GM21786 (cell line): ENCODE results near the gene NBEA.
"Not testable (repeated sequence)": the region's sequence is repeated elsewhere in the genome, so short reads cannot be mapped to it uniquely, and the experiment has no call there.

Source experiments
- ATAC-seq: cut with Tn5 transposase; IDR thresholded peaks from one replicate; pipeline ENCODE4 v1.9.1; 2021; ENCODE audit not compliant: unreplicated experiment

Gene NBEA

GRCh38 chr13:35055705-35056104 is 113.6 kb downstream of the NBEA start:
- ATAC-seq = no peak

DNA sequence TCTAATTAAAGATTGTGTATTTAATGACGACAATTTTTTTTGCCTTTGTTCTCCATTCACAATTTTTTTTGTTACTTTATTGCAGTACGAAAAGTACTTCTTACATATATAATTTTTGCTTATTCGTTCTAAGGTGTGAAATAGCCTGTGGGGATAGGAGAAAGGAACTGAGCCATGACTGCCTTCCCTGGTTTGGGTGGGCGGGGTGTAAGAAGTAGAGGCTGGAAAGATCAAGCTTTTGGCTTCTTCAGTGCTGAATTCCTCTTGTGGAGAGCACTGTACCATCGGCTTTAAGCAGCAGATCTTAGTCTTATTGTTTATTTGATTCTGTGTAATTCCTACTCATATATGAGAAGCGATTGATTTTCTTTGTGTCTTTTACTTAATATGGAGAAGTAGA is 115.8 kb downstream of the NBEA start:
- no peak for ATAC-seq

GRCh38 chr13:35058585-35058984 is 116.5 kb downstream of the NBEA start:
- not testable (repeated sequence) for ATAC-seq

DNA sequence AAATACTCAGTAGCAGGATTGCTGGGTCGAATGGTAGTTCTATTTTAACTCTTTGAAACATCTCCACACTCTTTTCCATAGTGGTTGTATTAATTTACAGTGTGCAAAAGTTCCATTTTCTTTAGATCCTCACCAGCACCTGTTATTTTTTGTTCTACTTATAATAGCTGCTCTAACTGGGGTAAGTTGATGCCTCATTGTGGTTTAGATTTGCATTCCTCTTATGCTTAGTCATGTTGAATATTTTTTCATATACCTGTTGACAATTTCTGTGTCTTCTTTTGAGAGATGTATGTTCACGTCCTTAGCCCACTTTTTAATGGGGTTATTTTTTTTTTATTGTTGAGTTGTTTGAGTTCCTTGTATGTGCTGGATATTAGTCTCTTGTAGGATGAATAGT is 144.6 kb downstream of the NBEA start:
- no peak for ATAC-seq

DNA sequence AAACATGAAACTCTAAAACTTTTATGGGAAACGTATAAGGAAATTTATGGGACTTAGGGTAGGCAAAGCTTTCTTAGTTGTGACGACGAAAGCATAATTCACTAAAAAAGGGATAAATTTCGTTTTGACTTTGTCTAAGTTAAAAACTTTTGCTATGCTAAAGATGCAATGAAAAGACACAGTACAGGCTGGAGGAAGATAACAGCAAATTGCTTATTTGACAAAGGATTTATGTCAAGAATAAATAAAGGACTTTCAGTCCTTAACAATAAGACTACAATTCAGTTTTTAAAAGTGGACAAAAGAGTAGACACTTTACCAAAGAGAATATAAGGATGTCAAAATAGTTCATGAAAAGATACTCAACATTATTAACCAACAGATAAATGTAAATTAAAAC is 150.2 kb downstream of the NBEA start:
- no peak for ATAC-seq

- no peak for ATAC-seq
Observed at GRCh38 chr13:35092751-35093150, 150.7 kb downstream of the NBEA start.

- ATAC-seq = no peak
Observed at GRCh38 chr13:35093356-35093755, 151.3 kb downstream of the NBEA start.

GRCh38 chr13:35106771-35107170 is 164.7 kb downstream of the NBEA start:
- not testable (repeated sequence) for ATAC-seq

DNA sequence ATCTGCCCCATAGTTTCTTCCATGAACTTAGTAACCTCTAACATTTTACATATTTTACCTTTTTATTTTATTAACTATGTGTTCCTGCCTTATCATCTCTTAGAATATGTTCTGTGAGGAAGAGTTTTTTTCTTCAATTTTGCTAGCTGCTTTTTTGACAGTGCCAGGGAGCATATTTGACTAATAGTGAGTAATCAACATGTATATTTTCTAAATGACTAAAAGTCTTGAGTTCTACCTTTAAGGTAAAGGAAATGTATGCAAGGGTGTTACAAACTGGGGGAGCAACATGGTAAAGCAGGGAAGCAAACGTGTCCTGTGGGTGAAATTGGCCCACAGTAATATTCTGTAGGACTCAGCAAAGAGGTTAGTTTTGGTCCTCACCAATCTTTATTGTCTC is 165.5 kb downstream of the NBEA start:
- ATAC-seq = no peak

- ATAC-seq = not testable (repeated sequence)
Observed at GRCh38 chr13:35113612-35114011, 171.5 kb downstream of the NBEA start.

DNA sequence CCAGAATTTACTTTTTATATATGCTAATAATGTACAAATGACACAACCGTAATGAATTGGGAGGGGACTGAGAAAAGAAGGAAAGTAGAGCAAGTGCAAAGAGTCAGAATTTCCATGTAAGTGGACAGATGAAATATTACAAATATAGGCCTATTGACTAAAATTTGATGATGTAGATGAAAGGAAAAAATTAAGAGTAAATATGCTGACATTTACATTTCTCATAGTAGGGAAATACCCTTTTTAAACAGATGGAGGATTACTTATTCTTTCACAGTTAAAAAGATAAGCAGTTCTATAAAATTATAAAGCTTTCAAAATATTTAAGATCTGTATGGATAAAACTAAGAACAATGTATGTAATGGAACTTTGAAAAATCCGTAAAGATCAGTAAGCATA is 185.4 kb downstream of the NBEA start:
- ATAC-seq = no peak

GRCh38 chr13:35129500-35129899 is 187.4 kb downstream of the NBEA start:
- ATAC-seq = no peak

DNA sequence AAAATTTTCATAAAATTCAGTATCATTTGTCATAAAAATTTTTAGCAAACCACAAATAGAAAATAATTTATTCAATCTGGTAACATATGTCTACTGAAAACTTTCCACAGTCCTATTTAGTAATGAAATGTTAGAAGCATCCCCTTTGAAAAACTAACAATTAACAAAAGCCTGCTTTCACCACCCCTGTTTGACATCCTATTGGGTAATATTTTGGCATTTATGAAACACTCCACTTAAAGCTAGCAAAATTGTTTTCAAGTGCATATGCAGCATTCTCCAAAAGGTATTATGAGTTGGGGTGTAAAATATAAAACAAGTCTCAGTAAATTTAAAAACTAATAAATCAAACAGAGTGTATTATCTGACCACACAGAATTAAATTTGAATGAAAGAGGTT is 189.4 kb downstream of the NBEA start:
- no peak for ATAC-seq

- no peak for ATAC-seq
Observed at GRCh38 chr13:35136585-35136984, 194.5 kb downstream of the NBEA start.

GRCh38 chr13:35139591-35139990 is 197.5 kb downstream of the NBEA start:
- no peak for ATAC-seq

- ATAC-seq = no peak
Observed at GRCh38 chr13:35140321-35140720, 198.3 kb downstream of the NBEA start.

GRCh38 chr13:35140831-35141230 is 198.8 kb downstream of the NBEA start:
- ATAC-seq = no peak

GRCh38 chr13:35143123-35143522 is 201.1 kb downstream of the NBEA start:
- no peak for ATAC-seq

- ATAC-seq = no peak
Observed at GRCh38 chr13:35144166-35144890, 202.3 kb downstream of the NBEA start.

GRCh38 chr13:35146686-35147085 is 204.6 kb downstream of the NBEA start:
- ATAC-seq = no peak

DNA sequence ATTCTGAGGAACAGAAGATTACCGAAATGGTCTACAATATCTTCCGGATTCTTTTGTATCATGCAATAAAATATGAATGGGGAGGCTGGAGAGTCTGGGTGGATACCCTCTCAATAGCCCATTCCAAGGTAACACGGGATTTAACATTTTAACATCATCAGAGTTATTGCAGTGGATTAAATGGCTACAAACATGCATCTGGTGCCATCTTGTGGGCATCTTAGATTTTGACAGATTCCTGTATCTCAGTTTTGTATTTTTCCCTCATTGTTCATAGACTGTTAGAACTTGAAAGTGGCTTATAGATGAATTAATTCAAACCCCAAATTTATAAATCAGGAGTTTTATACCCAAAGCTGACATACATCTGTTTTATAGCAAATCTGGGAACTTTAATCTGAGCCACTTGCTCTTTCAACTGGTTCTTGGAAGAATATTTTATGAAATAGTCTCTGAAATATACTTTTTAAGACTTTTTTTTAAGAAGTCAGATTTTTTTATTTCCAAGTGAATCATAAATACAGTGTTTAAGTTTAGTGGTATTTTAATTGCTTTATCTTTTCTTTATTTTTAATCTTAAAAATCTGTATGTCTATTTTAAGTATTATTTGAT is 215.2 kb downstream of the NBEA start:
- peak; percentile 61 for ATAC-seq

DNA sequence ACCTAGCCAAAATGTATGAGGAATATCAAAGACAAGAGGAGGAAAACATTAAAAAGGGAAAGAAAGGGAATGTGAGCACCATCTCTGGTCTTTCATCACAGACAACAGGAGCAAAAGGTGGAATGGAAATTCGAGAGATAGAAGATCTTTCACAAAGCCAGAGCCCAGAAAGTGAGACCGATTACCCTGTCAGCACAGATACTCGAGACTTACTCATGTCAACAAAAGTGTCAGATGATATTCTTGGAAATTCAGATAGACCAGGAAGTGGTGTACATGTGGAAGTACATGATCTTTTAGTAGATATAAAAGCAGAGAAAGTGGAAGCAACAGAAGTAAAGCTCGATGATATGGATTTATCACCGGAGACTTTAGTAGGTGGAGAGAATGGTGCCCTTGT is 217.0 kb downstream of the NBEA start:
- ATAC-seq = no peak

GRCh38 chr13:35160896-35161295 is 218.8 kb downstream of the NBEA start:
- no peak for ATAC-seq
